ENCODE data around the gene USP47.
A peak's percentile ranks its signal among the peaks of the same experiment; 100 is the strongest.

Gene USP47

DNA sequence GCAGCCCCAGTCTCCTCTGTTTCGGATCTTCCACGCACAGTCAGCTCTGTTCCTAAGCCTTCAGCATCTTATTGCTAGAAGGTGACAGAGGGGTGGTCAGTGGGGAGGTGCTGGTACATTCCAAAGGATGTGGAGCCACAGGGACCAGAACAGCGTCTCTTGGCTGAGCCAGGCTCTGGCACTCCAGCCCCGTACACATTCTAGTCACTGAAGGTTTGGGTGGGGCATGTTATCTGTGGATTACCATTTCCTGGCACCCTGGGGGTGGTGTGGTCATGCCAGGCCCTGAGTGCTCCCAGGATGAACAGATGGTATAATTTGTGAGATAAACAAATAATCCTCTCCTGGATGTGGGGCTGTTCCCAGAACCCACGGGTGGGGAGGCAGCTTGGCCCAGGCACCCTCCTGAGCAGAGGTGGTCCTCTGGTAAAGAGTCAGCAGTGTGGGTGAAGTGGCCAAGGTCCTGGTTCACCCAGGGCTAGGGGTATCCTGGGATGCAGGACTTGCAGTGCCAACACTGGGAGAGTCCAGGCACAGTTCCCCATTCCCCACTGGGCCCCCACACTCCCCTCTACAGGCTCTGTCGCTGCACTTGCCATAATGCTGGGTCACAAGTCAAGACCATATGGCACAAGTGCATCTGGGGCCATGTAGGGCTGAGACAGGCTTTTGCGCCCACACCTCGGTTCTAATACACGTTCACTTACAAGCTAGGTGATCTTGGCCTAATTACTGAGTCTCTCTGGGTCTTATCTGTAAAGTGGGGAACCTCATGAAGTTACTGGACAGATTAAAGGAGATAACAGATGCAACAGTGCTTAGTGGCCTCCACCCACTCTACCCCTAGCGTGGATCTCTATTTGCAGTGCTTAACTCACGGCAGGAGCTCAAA is 133.7 kb downstream of the USP47 start:
- no peak overlapping the region for H3K9ac ChIP-seq
- no peak for TF ChIP-seq CTCF (IDR thresholded peaks at IDR 0.05)
- no peaks in the 10 kb centered on the region for H3K79me2 ChIP-seq
- H3K36me3 ChIP-seq (ENCODE audit: control insufficient read depth, insufficient read depth, low read length), result no peaks in the 10 kb centered on the region
- no peaks in the 10 kb centered on the region for H3K9me3 ChIP-seq (ENCODE audit: control insufficient read depth, low read length)
- no peaks in the 10 kb centered on the region for H3K27me3 ChIP-seq (ENCODE audit: control insufficient read depth, insufficient read depth, low read length)
- H3K4me1 ChIP-seq, result peaks cover 17% of the 10 kb centered on the region
- H2AFZ ChIP-seq, result no peak overlapping the region
- H3K4me2 ChIP-seq (ENCODE audit: low read length), result no peak overlapping the region
- no peak overlapping the region for H3K4me3 ChIP-seq (ENCODE audit: low read depth, low read length)
- no peak overlapping the region for H3K27ac ChIP-seq

DNA sequence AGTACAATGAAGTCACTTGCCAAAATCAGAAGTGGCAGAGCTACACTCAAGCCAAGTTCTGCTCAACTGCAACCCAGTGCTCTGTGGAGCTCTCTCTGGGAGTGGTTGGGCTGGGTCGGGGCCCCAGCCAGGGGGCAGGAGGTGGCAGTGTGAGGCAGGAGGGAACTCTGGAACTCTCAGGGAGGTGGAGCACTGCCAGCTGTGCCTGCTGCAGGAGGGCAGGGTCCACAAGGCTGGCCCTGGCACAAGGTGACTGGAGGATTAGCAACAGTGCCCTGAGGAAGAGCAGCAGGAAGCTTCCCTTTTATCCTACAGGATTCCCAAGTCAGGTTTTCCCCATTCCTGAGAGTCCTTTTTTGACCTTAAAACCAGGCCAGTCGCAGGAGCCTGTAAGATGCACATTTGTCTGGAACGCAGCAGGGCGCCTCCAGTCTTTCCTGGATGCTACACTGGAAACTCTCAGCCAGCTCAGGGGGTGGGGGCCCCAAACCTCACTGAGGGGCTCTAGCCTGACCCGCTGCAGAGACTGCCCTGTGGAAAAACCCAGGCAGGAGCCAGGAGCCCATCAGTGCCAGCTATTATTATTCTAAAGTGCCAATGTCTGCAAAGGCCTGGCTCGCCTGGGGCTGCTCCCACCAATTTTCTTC is 134.8 kb downstream of the USP47 start:
- no peak overlapping the region for H3K4me3 ChIP-seq (ENCODE audit: low read depth, low read length)
- no peaks in the 10 kb centered on the region for H3K9me3 ChIP-seq (ENCODE audit: control insufficient read depth, low read length)
- no peak overlapping the region for H2AFZ ChIP-seq
- no peaks in the 10 kb centered on the region for H3K27me3 ChIP-seq (ENCODE audit: control insufficient read depth, insufficient read depth, low read length)
- peak overlapping the region; percentile 9 for H3K27ac ChIP-seq
- H3K4me1 ChIP-seq, result peaks cover 21% of the 10 kb centered on the region
- no peak overlapping the region for H3K4me2 ChIP-seq (ENCODE audit: low read length)
- H3K36me3 ChIP-seq (ENCODE audit: control insufficient read depth, insufficient read depth, low read length), result no peaks in the 10 kb centered on the region
- no peak overlapping the region for H3K9ac ChIP-seq
- no peak for TF ChIP-seq CTCF (IDR thresholded peaks at IDR 0.05)
- no peaks in the 10 kb centered on the region for H3K79me2 ChIP-seq

DNA sequence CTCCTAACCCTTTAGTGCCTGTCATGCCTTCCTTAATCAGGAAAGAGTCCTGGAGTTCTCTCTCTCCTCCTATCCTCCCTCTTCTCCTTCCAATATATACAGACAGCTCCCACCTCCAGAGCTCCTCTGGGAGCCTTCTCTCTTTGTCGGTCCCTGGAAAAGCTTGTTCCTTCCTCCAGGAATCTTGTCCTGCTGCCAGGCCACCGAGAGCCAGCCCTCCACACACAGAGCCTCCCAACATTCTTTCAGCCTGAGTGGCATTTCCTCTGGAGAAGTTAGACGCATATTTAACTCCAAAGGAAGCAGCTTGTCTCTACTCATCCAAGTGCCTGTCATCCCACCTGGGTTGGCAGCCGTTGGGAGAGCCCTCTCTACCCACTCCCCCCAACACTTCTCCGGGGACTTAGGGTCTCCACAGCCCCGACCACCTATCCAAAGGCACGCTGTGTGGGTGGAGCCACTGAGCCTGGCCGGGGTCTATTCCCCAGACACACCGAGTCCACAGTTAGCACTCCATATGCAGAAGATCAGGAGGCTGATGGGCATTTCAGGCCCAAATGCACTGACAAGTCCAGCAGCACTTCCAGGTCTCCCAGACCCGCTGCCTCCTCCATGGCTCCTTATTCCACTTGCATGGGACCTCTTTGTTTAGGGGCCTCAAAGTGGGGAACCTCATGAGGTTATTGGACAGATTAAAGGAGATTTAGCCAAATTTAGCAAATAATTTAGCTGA is 135.6 kb downstream of the USP47 start:
- no peaks in the 10 kb centered on the region for H3K9me3 ChIP-seq (ENCODE audit: control insufficient read depth, low read length)
- no peak overlapping the region for H3K9ac ChIP-seq
- TF ChIP-seq CTCF (IDR thresholded peaks at IDR 0.05), result no peak
- H3K79me2 ChIP-seq, result no peaks in the 10 kb centered on the region
- no peaks in the 10 kb centered on the region for H3K27me3 ChIP-seq (ENCODE audit: control insufficient read depth, insufficient read depth, low read length)
- H3K4me1 ChIP-seq, result peaks cover 21% of the 10 kb centered on the region
- H2AFZ ChIP-seq, result no peak overlapping the region
- no peaks in the 10 kb centered on the region for H3K36me3 ChIP-seq (ENCODE audit: control insufficient read depth, insufficient read depth, low read length)
- H3K27ac ChIP-seq, result peak overlapping the region; percentile 9
- no peak overlapping the region for H3K4me3 ChIP-seq (ENCODE audit: low read depth, low read length)
- no peak overlapping the region for H3K4me2 ChIP-seq (ENCODE audit: low read length)

DNA sequence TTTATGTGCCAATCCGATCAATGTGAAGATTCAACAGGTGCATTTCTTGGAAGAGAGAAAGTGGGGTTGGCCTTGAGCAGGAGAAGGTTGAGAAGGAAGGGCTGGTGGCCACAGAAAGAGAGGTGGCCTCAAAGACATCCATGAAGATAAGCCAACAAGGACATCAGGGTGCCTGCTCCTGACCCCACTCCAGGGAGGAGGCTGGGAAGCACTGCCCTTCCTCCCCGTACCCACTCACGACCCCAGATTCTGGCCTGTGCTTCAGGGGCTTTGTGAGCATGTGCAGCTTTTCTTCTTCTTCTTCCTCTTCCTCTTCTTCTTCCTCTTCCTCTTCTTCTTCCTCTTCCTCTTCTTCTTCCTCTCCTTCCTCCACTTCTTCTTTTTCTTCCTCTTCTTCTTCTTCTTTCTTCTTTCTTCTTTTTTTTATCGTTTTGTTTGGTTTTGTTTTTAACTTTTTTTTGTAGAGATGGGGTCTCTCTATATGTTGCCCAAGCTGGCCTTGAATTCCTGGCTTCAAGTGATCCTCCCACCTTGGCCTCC is 136.4 kb downstream of the USP47 start:
- H3K4me3 ChIP-seq (ENCODE audit: low read depth, low read length), result no peak overlapping the region
- H3K27ac ChIP-seq, result peak overlapping the region; percentile 95
- H3K36me3 ChIP-seq (ENCODE audit: control insufficient read depth, insufficient read depth, low read length), result no peaks in the 10 kb centered on the region
- H3K4me1 ChIP-seq, result peaks cover 21% of the 10 kb centered on the region
- H3K79me2 ChIP-seq, result no peaks in the 10 kb centered on the region
- H3K4me2 ChIP-seq (ENCODE audit: low read length), result no peak overlapping the region
- no peaks in the 10 kb centered on the region for H3K27me3 ChIP-seq (ENCODE audit: control insufficient read depth, insufficient read depth, low read length)
- TF ChIP-seq CTCF (IDR thresholded peaks at IDR 0.05), result no peak
- no peaks in the 10 kb centered on the region for H3K9me3 ChIP-seq (ENCODE audit: control insufficient read depth, low read length)
- H2AFZ ChIP-seq, result no peak overlapping the region
- no peak overlapping the region for H3K9ac ChIP-seq

Data from parathyroid adenoma (tissue), 2 donors.